OCI-LY3 (cell line): ENCODE measurements around the gene KRT27.

Experiments
- EZH2phosphoT487 ChIP-seq: fragments of 200-600 bp; shearing (Covaris generic); IDR thresholded peaks from 2 replicates; pipeline ENCODE4 v1.6.1; 2018; ENCODE audit warnings: antibody characterized with exemption, mixed run types, low read depth
- TF ChIP-seq, protein P1 (sequence below): fragments of 200-600, 300-600 bp; sonication (generic); IDR thresholded peaks from 2 replicates; pipeline ENCODE4 v1.5.1; 2014; ENCODE audit warnings: antibody characterized with exemption, low read length, low read depth

DNA sequence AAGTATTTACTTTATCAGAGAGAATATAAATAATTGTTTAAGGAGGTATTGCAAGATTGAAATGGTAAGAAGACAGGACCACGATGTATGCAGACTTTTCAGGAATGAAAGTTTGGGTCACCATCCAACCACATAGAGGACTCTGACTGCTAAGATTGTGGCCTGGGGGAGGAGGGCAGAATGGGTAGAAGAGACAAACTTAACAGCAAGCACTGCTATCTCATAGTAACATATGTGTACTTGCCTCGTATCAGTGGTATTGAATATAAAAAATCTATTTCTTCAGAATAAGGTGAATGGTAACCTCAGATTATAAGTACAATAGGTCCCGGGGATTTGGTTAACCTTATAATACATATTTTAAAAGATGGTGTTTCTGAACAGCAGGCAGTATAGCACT is 34.2 kb upstream of the KRT27 start:
- TF ChIP-seq, protein P1, sequence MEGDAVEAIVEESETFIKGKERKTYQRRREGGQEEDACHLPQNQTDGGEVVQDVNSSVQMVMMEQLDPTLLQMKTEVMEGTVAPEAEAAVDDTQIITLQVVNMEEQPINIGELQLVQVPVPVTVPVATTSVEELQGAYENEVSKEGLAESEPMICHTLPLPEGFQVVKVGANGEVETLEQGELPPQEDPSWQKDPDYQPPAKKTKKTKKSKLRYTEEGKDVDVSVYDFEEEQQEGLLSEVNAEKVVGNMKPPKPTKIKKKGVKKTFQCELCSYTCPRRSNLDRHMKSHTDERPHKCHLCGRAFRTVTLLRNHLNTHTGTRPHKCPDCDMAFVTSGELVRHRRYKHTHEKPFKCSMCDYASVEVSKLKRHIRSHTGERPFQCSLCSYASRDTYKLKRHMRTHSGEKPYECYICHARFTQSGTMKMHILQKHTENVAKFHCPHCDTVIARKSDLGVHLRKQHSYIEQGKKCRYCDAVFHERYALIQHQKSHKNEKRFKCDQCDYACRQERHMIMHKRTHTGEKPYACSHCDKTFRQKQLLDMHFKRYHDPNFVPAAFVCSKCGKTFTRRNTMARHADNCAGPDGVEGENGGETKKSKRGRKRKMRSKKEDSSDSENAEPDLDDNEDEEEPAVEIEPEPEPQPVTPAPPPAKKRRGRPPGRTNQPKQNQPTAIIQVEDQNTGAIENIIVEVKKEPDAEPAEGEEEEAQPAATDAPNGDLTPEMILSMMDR: no peak
- TF ChIP-seq EZH2phosphoT487: no peak
